ENCODE measurements around the gene JMJD8.

- TF ChIP-seq, protein P1, sequence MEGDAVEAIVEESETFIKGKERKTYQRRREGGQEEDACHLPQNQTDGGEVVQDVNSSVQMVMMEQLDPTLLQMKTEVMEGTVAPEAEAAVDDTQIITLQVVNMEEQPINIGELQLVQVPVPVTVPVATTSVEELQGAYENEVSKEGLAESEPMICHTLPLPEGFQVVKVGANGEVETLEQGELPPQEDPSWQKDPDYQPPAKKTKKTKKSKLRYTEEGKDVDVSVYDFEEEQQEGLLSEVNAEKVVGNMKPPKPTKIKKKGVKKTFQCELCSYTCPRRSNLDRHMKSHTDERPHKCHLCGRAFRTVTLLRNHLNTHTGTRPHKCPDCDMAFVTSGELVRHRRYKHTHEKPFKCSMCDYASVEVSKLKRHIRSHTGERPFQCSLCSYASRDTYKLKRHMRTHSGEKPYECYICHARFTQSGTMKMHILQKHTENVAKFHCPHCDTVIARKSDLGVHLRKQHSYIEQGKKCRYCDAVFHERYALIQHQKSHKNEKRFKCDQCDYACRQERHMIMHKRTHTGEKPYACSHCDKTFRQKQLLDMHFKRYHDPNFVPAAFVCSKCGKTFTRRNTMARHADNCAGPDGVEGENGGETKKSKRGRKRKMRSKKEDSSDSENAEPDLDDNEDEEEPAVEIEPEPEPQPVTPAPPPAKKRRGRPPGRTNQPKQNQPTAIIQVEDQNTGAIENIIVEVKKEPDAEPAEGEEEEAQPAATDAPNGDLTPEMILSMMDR (IDR thresholded peaks at IDR 0.05 in 4 of 5, conservative IDR thresholded peaks at IDR 0.05 in 1 of 5), result no peak
- TF ChIP-seq POLR2A (IDR thresholded peaks at IDR 0.05), result no peak
Observed at GRCh38 chr16:667113-667779, 16.9 kb downstream of the JMJD8 start.
